Measurements from ENCODE around the gene PINK1.

The PINK1 gene

DNA sequence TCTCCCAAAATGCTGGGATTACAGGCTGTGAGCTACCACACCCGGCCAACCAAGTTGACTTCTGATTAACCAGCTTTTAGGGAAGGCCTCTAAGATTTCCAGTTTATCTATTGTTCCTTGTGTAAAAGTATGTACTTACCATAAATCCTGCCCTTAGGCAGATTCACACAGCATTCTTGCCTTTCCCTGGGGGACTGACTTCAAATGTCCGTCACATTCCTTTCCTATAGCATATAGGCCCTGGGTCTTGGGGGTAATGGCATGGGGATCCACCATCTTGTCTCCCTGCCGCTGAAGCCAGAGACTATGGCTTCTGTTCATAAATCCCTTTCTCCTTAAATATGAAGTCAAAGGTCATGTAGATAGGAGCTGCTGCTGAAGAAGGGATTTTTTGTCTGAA lies 872 bp upstream of the PINK1 start:
- TF ChIP-seq TAF1 (IDR thresholded peaks at IDR 0.05; ENCODE audit: borderline replicate concordance, low read depth, low read length) (no peak), POLR2AphosphoS5 (IDR thresholded peaks at IDR 0.05; ENCODE audit: low read depth, low read length) (no peak), POLR2A (IDR thresholded peaks at IDR 0.05; ENCODE audit: low read depth, low read length) (no peak)
- no peak for DNase-seq (ENCODE audit: insufficient read length)

DNA sequence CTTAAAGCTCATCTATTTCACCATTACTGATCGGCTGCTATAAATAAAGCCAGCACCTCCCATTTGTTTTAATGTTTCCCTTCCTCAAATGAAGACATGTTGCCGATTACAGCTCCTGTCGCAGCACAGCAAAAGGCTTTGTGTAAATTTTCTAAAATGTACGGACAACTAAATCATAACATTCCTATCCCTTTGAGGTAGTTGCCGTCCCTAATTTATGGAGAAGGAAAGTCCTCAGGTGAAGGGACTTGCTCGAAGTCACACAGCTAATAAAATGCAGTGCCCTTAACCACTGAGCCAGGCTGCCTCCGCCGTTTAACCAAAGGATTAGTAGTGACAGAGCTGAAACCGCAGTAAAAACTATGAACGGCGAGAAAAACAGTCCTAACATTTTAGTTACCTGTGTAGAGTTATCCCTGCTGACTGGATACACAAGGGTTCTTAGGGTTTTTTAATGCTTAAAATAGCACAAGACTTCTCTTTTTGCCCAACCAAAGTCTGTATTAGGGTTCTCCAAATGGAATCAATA lies 871 bp downstream of the PINK1 start:
- no peak for FAIRE-seq
- DNase-seq (ENCODE audit: insufficient read length) = no peak
- no peak for TF ChIP-seq POLR2AphosphoS5 (IDR thresholded peaks at IDR 0.05; ENCODE audit: low read depth, low read length)
- no peak for TF ChIP-seq POLR2A (IDR thresholded peaks at IDR 0.05; ENCODE audit: low read depth, low read length)
- no peak for TF ChIP-seq TAF1 (IDR thresholded peaks at IDR 0.05; ENCODE audit: borderline replicate concordance, low read depth, low read length)

More for the DNA sequence above, 872 bp upstream of the PINK1 start:
- no peak for FAIRE-seq

DNA sequence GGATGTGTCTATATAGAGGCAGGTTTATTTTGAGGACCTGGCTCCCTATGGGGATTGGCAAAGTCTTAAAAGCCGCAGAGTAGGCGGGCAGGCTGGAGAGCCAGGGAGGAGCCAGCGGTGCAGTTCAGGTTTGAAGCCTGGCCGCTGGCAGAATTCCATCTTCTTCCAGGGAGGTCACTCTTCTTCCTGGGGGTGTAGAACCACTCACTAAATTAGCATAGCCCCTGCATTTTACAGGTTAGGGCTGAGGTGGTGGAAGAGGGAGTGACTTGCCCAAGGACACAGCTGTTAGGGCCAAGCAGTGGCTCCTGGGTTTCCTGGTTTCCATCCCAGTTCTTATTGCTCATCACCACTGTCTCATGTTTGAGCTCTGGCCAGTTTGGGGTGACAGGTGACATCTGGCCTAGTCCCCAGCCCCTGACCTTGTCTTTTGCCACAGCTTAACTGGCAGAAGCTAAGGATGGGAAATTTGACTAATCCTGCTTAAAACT lies 1.4 kb downstream of the PINK1 start:
- DNase-seq (ENCODE audit: insufficient read length) (no peak), FAIRE-seq (no peak)
- TF ChIP-seq POLR2A (IDR thresholded peaks at IDR 0.05; ENCODE audit: low read depth, low read length) = no peak
- TF ChIP-seq TAF1 (IDR thresholded peaks at IDR 0.05; ENCODE audit: borderline replicate concordance, low read depth, low read length) = no peak
- no peak for TF ChIP-seq POLR2AphosphoS5 (IDR thresholded peaks at IDR 0.05; ENCODE audit: low read depth, low read length)

DNA sequence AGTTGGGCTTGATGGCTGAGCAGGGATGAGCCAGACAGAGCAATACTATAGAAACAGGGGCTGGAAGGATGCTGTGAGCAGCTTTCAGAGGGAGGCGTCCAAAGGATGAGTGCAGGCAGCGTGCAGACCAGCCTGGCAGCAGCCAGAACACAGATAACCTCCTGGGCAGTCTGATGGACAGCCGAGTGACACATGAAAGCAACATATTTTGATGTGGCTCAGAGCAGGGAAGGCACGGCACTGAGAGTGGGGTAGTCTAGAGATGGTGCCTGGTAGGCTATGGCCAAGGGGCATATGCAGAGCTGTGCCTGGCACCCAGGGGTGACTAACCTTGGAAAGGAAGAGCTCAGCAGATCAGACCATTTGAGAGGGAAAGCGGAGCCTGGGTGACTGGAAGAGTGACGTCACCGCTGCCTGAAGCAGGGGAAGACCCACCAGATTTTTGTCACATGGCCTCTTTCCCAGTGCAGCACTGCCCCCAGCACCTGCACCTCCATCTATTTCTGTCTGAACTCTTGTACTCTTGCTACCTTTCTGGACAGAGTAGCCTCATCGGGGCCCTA lies 3.6 kb downstream of the PINK1 start:
- TF ChIP-seq TAF1 (IDR thresholded peaks at IDR 0.05; ENCODE audit: borderline replicate concordance, low read depth, low read length) = no peak
- TF ChIP-seq POLR2A (IDR thresholded peaks at IDR 0.05; ENCODE audit: low read depth, low read length) = no peak
- TF ChIP-seq POLR2AphosphoS5 (IDR thresholded peaks at IDR 0.05; ENCODE audit: low read depth, low read length) = no peak
- FAIRE-seq (no peak), DNase-seq (ENCODE audit: insufficient read length) (no peak)

DNA sequence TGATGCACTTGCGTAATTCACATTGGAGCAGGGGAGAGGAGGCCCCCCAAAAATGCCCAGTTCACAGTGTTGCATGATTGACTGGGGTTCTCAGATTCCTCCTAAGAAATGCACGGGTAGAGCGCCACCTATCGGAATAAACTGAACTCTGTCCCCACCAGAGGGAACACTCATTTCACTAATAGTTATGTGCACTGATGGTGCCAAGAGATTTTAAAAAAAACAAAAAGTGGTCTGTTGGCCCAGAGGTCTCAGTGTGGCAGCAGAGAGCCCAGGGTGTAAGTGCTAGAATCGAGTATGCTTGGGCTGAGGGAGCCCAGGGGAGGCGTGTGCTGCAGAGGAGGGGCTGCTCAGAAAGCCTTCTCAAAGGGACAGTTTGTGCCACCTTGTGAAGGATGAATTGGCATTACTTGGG lies 6.9 kb downstream of the PINK1 start:
- TF ChIP-seq TAF1 (IDR thresholded peaks at IDR 0.05; ENCODE audit: borderline replicate concordance, low read depth, low read length) = no peak
- no peak for TF ChIP-seq POLR2A (IDR thresholded peaks at IDR 0.05; ENCODE audit: low read depth, low read length)
- TF ChIP-seq POLR2AphosphoS5 (IDR thresholded peaks at IDR 0.05; ENCODE audit: low read depth, low read length) = no peak
- DNase-seq (ENCODE audit: insufficient read length) (peak; percentile 47), FAIRE-seq (peak; percentile 73)

DNA sequence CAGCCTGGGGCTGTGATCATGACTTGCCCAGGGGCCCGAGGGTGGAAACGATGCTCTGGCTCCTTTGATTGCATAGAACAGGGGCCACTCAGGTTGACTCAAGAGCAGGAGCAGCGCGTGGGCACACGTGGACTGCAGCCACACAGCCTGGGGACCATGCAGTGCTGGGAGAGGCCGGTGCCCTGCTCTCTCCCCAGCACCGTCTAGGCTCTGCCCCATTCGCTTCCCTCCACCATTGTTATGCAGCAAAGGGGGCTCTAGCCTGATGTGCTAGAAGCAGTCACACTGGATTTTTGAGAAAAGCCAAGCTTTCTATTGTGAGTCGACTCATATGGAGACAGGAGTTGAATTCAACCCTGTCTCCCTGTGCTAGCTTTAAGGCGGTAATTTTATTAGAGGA lies 8.7 kb downstream of the PINK1 start:
- no peak for TF ChIP-seq TAF1 (IDR thresholded peaks at IDR 0.05; ENCODE audit: borderline replicate concordance, low read depth, low read length)
- no peak for TF ChIP-seq POLR2A (IDR thresholded peaks at IDR 0.05; ENCODE audit: low read depth, low read length)
- no peak for TF ChIP-seq POLR2AphosphoS5 (IDR thresholded peaks at IDR 0.05; ENCODE audit: low read depth, low read length)
- DNase-seq (ENCODE audit: insufficient read length) (no peak), FAIRE-seq (no peak)

DNA sequence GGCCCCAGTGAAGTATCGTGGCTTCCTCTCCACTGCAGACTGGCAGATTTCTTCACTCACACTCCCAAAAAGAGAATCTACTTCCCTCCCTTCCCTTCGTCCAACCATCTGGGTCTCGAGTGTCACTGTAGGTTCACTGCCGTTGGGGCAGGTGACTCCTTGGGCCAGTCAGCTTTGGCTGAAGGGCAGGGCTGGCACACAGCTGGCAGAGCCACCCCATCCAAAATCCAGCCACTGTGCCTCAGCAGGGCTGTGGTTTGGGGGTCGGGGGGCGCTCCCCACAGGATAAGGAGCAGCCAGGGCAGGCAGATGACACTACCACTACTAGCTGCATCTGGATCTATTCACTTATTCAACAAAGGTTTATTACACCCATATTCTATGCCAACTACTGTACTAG lies 9.8 kb downstream of the PINK1 start:
- DNase-seq (ENCODE audit: insufficient read length) (no peak), FAIRE-seq (no peak)
- TF ChIP-seq POLR2AphosphoS5 (IDR thresholded peaks at IDR 0.05; ENCODE audit: low read depth, low read length) = no peak
- no peak for TF ChIP-seq TAF1 (IDR thresholded peaks at IDR 0.05; ENCODE audit: borderline replicate concordance, low read depth, low read length)
- TF ChIP-seq POLR2A (IDR thresholded peaks at IDR 0.05; ENCODE audit: low read depth, low read length) = no peak

DNA sequence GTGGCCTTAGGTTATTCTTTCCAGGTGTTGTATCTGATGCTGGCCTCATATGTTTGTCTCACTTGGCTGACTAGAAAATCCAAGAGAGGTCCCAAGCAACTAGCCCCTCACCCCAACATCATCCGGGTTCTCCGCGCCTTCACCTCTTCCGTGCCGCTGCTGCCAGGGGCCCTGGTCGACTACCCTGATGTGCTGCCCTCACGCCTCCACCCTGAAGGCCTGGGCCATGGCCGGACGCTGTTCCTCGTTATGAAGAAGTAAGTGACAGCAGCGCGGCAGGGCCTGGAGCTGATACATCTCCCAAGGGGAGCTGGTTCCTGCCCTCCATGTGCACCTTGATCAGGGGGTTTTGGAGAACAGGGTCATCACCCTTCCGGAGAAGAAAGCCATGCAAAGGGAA lies 11.2 kb downstream of the PINK1 start:
- TF ChIP-seq POLR2A (IDR thresholded peaks at IDR 0.05; ENCODE audit: low read depth, low read length) = no peak
- no peak for TF ChIP-seq TAF1 (IDR thresholded peaks at IDR 0.05; ENCODE audit: borderline replicate concordance, low read depth, low read length)
- no peak for TF ChIP-seq POLR2AphosphoS5 (IDR thresholded peaks at IDR 0.05; ENCODE audit: low read depth, low read length)
- DNase-seq (ENCODE audit: insufficient read length) (no peak), FAIRE-seq (no peak)

DNA sequence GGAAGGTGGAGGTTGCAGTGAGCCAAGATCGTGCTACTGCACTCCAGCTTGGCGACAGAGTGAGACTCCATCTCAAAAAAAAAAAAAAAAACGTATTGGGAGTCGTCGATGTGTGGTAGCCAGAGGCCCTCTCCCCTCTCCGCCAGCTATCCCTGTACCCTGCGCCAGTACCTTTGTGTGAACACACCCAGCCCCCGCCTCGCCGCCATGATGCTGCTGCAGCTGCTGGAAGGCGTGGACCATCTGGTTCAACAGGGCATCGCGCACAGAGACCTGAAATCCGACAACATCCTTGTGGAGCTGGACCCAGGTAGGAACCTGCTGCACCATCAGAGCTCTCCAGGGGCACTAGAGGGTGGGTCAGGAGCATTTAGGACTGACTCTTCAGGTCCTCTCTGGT lies 12.2 kb downstream of the PINK1 start:
- DNase-seq (ENCODE audit: insufficient read length) (no peak), FAIRE-seq (no peak)
- TF ChIP-seq POLR2A (IDR thresholded peaks at IDR 0.05; ENCODE audit: low read depth, low read length) (no peak), TAF1 (IDR thresholded peaks at IDR 0.05; ENCODE audit: borderline replicate concordance, low read depth, low read length) (no peak), POLR2AphosphoS5 (IDR thresholded peaks at IDR 0.05; ENCODE audit: low read depth, low read length) (no peak)

DNA sequence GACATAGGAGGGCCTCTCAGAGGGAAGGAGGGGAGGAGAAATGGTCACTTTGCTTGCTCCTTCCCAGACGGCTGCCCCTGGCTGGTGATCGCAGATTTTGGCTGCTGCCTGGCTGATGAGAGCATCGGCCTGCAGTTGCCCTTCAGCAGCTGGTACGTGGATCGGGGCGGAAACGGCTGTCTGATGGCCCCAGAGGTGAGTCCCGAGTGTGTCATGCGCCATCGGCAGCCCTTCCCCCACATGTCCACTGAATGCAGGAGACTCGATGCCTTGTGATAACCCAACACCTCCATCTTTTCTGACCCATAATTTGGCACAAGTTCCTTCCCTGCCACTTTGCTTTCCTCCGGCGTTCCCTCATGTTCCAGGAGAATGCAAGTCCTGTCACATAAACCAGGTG lies 15.2 kb downstream of the PINK1 start:
- DNase-seq (ENCODE audit: insufficient read length) (no peak), FAIRE-seq (no peak)
- TF ChIP-seq POLR2A (IDR thresholded peaks at IDR 0.05; ENCODE audit: low read depth, low read length) (peak; percentile 56; the same call in 1 of the 2 replicates), POLR2AphosphoS5 (IDR thresholded peaks at IDR 0.05; ENCODE audit: low read depth, low read length) (0 out of 2 replicates have a peak, but pooled peaks have one; percentile 14), TAF1 (IDR thresholded peaks at IDR 0.05; ENCODE audit: borderline replicate concordance, low read depth, low read length) (no peak)

DNA sequence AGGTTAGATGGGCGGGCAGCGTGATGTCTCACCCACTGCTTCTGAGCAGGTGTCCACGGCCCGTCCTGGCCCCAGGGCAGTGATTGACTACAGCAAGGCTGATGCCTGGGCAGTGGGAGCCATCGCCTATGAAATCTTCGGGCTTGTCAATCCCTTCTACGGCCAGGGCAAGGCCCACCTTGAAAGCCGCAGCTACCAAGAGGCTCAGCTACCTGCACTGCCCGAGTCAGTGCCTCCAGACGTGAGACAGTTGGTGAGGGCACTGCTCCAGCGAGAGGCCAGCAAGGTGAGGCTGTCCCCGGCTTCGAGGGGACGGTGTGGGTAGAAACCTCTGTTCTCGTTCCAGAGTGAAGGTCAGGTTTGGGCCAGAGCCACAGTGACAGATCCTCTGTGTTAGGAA lies 15.7 kb downstream of the PINK1 start:
- no peak for TF ChIP-seq TAF1 (IDR thresholded peaks at IDR 0.05; ENCODE audit: borderline replicate concordance, low read depth, low read length)
- no peak for TF ChIP-seq POLR2AphosphoS5 (IDR thresholded peaks at IDR 0.05; ENCODE audit: low read depth, low read length)
- no peak for TF ChIP-seq POLR2A (IDR thresholded peaks at IDR 0.05; ENCODE audit: low read depth, low read length)
- no peak for DNase-seq (ENCODE audit: insufficient read length)
- FAIRE-seq = no peak

DNA sequence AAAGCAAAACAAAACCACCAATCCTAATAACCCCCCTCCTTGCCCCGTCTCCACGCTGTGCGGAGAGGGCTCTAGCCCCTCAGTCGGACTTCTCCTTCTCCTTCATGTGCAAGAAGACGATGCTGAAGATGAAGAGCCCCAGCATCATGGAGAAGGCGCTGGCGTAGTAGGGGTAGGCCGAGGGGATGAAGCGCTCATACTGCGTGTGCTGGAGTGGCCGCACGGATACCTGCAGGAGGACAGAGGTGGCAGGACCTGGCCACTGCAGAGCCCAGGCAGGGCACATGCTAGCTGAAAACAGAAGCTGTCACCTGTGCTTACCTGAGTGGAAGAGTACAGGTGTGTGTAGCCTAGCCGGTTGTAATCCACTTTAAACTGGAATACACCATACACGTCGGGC lies 19.0 kb downstream of the PINK1 start:
- FAIRE-seq (no peak), DNase-seq (ENCODE audit: insufficient read length) (no peak)
- TF ChIP-seq POLR2AphosphoS5 (IDR thresholded peaks at IDR 0.05; ENCODE audit: low read depth, low read length) (no peak), POLR2A (IDR thresholded peaks at IDR 0.05; ENCODE audit: low read depth, low read length) (no peak), TAF1 (IDR thresholded peaks at IDR 0.05; ENCODE audit: borderline replicate concordance, low read depth, low read length) (no peak)
